GM10266 (cell line): ENCODE data around the gene PAK1.

Experiments used
- DNase-seq: peaks from one replicate; pipeline ENCODE4 v3.0.0; 2012; ENCODE audit errors: extremely low spot score
- TF ChIP-seq, protein P1 (sequence below): IDR thresholded peaks from 2 replicates; pipeline ENCODE4 v1.5.1; 2012; ENCODE audit warnings: mild to moderate bottlenecking, low read depth; ENCODE audit not compliant: control insufficient read depth, insufficient read depth; ENCODE audit errors: missing control alignments

Gene PAK1

GRCh38 chr11:77424644-77425043 is 49.2 kb downstream of the PAK1 start:
- TF ChIP-seq, protein P1, sequence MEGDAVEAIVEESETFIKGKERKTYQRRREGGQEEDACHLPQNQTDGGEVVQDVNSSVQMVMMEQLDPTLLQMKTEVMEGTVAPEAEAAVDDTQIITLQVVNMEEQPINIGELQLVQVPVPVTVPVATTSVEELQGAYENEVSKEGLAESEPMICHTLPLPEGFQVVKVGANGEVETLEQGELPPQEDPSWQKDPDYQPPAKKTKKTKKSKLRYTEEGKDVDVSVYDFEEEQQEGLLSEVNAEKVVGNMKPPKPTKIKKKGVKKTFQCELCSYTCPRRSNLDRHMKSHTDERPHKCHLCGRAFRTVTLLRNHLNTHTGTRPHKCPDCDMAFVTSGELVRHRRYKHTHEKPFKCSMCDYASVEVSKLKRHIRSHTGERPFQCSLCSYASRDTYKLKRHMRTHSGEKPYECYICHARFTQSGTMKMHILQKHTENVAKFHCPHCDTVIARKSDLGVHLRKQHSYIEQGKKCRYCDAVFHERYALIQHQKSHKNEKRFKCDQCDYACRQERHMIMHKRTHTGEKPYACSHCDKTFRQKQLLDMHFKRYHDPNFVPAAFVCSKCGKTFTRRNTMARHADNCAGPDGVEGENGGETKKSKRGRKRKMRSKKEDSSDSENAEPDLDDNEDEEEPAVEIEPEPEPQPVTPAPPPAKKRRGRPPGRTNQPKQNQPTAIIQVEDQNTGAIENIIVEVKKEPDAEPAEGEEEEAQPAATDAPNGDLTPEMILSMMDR: no peak
- DNase-seq: no peak

DNA sequence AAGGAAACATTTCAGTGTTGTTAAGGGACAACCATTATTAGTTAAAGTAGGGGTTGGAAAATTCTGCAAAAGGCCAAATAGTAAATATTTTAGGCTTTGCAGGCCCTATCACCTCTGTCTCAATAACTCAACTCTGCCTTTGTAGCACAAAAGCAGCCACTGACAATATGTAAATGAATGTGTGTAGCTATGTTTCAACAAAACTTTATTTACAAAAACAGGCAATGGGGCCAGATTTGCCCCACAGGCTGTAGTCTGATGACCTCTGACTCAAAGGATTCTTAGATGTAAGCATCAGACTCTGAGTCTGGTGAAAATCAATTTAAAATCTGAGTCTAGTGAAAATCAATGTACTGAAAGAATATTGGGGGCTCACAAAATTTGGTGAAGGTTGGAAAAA is 50.3 kb downstream of the PAK1 start:
- TF ChIP-seq, protein P1: no peak
- DNase-seq: no peak

DNA sequence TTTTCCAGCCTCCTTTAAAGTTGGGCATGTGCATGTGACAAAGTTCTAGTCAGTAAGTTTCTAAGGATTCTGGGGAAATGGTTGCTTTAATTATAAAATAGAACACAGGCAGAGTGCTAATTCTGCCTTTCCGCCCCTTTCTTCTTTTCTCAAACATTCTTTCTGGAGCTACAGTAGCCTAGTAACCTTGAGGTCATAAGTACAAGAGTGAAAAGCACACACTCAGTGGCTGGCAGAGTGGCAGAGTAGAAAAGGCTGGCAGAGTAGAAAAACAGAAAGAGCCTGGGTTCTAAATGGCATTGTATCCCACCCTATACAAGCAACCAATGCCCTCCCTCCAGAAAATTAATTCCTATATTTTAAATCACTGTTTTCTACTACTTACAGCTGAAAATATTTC is 51.2 kb downstream of the PAK1 start:
- no peak for DNase-seq
- TF ChIP-seq, protein P1: no peak

DNA sequence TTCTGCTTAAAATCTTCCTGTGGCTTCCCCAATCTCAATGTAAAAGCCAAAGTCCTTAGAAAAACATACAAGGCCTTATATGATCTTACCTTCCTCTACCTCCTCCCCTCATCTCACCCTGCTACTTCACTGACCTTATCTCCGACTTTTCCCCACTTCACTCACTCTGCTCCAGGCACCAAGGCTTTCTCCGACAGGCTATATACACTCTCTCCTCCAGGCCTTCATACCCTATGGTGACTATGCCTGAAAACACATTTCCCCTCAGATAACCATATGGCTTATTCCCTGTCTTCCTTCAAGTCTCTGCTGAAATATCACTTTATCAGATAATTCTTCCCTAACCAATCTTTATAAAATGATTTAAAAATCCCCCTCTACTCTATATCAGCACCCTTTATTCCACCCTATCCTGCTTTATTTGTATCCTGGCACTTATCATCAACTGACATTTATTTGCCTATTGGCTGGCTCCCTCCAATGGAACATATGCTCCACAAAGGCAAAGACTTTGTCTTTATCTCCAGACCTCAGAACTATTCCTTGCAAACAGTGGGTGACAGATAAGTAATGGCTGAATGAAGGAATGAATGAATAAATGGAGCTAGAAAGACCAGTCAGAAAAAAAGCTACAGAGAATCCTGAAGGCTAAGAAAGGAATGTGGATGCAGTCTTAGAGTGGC is 52.7 kb downstream of the PAK1 start:
- no peak for DNase-seq
- TF ChIP-seq, protein P1: no peak

DNA sequence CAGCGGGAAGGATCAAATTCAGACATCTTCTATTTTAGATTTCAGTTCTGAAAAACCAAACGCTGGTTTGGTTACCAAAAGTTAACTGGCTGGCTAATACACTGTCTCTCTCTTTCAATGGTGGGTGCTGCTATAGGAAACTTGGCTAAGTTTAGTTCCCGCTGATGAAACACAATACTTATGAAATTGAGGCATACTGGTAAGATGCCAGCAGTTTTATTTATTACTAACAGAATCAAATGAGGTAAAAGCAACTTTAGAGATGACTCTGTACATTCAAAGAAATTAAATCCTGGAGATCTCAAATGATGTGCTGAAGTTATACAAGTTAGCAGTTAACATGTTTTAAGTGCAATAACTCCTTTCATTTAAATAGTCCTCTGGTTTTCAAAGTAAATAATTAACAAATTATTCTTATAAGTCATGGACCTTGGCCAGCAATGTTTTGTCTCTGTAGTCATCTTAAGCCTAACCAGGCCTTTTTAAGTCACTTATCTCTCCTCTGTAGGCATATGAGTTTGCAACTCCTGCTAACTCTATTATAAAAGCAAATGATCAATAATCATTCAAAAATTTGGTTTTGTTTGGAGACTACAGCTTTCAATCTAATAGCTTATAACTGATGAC is 54.8 kb downstream of the PAK1 start:
- TF ChIP-seq, protein P1: no peak
- DNase-seq: no peak

GRCh38 chr11:77418155-77418970 is 55.5 kb downstream of the PAK1 start:
- TF ChIP-seq, protein P1: no peak
- DNase-seq: peak; percentile 40

DNA sequence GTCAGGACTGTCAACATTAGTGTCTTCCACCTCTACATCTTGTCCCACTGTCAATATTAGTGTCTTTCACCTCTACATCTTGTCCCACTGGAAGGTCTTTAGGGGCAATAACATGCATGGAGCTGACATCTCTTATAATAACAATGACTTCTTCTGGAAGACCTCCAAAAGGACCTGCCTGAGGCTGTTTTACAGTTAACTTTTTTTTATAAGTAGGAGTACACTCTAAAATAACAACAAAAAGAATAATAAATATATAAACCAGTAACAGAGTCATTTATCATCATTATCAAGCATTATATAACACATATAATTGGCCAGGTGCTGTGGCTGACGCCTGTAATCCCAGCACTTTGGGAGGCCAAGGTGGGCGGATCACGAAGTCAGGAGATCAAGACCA is 57.5 kb downstream of the PAK1 start:
- TF ChIP-seq, protein P1: no peak
- DNase-seq: no peak
